Fibroblast of villous mesenchyme (primary cell): Measurements from ENCODE around the gene SMG6. TPM values are rescaled to one million over a fixed set of nuclear protein-coding genes. Genes with fewer than 3 reads are reported as not detected.
A peak's percentile ranks its signal among the peaks of the same experiment; 100 is the strongest.

Source experiments
- DNase-seq: peaks from one replicate; pipeline ENCODE4 v3.0.0-alpha.2; 2010; ENCODE audit warnings: low read depth
- H3K4me3 ChIP-seq: 2 replicates; pipeline ENCODE4 v1.5.1; 2011; ENCODE audit warnings: low read depth, mild to moderate bottlenecking, low read length
- total RNA-seq: library from RNA; depleted of rRNA; stranded (reverse); fragments of >200 nt; gene quantifications from 2 replicates; pipeline ENCODE4 v1.2.3, GENCODE V29; 2012
- TF ChIP-seq, protein P1 (sequence below): IDR thresholded peaks from 2 replicates; pipeline ENCODE4 v1.5.1; 2012; ENCODE audit warnings: low read depth, mild to moderate bottlenecking, low read length; ENCODE audit not compliant: insufficient read depth

Gene SMG6
- total RNA-seq, 1 donor, result 50.5 TPM

GRCh38 chr17:2025220-2025621 is 278.4 kb downstream of the SMG6 start, which contains the start of gene RTN4RL1:
Gene RTN4RL1, minus strand, starts transcription at chr17:2025334. Its CDS starts 469 bp downstream, at chr17:2024865.
- TF ChIP-seq, protein P1, sequence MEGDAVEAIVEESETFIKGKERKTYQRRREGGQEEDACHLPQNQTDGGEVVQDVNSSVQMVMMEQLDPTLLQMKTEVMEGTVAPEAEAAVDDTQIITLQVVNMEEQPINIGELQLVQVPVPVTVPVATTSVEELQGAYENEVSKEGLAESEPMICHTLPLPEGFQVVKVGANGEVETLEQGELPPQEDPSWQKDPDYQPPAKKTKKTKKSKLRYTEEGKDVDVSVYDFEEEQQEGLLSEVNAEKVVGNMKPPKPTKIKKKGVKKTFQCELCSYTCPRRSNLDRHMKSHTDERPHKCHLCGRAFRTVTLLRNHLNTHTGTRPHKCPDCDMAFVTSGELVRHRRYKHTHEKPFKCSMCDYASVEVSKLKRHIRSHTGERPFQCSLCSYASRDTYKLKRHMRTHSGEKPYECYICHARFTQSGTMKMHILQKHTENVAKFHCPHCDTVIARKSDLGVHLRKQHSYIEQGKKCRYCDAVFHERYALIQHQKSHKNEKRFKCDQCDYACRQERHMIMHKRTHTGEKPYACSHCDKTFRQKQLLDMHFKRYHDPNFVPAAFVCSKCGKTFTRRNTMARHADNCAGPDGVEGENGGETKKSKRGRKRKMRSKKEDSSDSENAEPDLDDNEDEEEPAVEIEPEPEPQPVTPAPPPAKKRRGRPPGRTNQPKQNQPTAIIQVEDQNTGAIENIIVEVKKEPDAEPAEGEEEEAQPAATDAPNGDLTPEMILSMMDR, result no peak
- DNase-seq, result peak; percentile 63
- peak within 1 kb of the TSS; percentile 56 for H3K4me3 ChIP-seq

DNA sequence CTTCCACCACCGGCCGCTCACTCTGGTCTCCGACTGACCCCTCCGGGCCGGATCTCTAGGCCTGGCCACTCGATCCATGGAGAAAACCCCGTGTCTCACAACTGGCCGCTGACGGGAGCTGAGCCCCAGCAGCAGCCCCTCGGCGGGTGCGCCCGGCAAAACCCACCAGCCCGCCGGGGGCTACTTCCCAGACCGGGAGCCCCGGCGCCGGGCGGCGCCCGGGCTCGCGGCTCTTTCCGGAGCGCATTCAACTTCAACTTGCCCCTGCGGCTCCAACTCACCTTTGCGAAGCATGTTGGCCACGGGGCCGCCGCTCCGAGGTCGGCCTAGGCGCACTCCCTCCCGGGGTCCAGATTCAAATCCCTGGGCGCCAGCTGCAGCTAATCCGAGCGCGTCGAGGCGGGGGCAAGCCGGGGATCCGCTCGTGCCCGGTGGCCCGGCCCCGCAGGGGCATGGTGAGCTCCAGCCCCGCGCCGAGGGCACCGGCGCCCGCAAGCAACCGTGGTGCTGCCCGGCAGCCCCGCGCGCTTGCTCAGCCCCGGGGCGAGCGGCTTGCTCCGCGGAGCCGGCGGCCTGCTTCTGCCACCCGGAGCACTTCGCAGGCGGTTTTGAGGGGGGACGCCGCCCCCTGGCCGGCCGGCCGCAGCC is 278.9 kb downstream of the SMG6 start:
- H3K4me3 ChIP-seq, result peak overlapping the region; percentile 56
- TF ChIP-seq, protein P1, result no peak
- no peak for DNase-seq

GRCh38 chr17:2023692-2024571 is 279.7 kb downstream of the SMG6 start:
- TF ChIP-seq, protein P1, result no peak
- peak overlapping the region; percentile 18 for H3K4me3 ChIP-seq
- no peak for DNase-seq

GRCh38 chr17:2023256-2023655 is 280.3 kb downstream of the SMG6 start:
- DNase-seq, result no peak
- no peak overlapping the region for H3K4me3 ChIP-seq
- TF ChIP-seq, protein P1, result no peak

GRCh38 chr17:2022647-2023240 is 280.8 kb downstream of the SMG6 start:
- TF ChIP-seq, protein P1, result no peak
- H3K4me3 ChIP-seq, result no peak overlapping the region
- DNase-seq, result no peak

- H3K4me3 ChIP-seq, result no peak overlapping the region
- TF ChIP-seq, protein P1, result no peak
- DNase-seq, result no peak
Observed at GRCh38 chr17:2020721-2021120, 282.9 kb downstream of the SMG6 start.
